IPS DF 6.9 (cell line): ENCODE data around the gene PPP2R5D.
A peak's percentile ranks its signal among the peaks of the same experiment; 100 is the strongest.
"Not testable (repeated sequence)": the region's sequence is repeated elsewhere in the genome, so short reads cannot be mapped to it uniquely, and the experiment has no call there.

ENCODE experiments used
- DNase-seq: peaks from one replicate; pipeline ENCODE4 v3.0.0-alpha.2; 2013; ENCODE audit warnings: low read depth, low spot score
- H3K27ac ChIP-seq: one replicate; pipeline ENCODE4 v1.5.1; 2013; ENCODE audit warnings: low read length, control low read depth
- H3K27me3 ChIP-seq: 2 replicates; pipeline ENCODE4 v1.6.1; 2013; ENCODE audit warnings: mild to moderate bottlenecking, low read length; ENCODE audit not compliant: control insufficient read depth, insufficient read depth
- H3K36me3 ChIP-seq: 2 replicates; pipeline ENCODE4 v1.6.1; 2013; ENCODE audit warnings: low read length; ENCODE audit not compliant: control insufficient read depth, insufficient read depth
- H3K4me1 ChIP-seq: 2 replicates; pipeline ENCODE4 v1.6.1; 2013; ENCODE audit warnings: low read length; ENCODE audit not compliant: control insufficient read depth, insufficient read depth
- H3K4me3 ChIP-seq: 2 replicates; pipeline ENCODE4 v1.5.1; 2013; ENCODE audit warnings: mild to moderate bottlenecking, low read length
- H3K9me3 ChIP-seq: 2 replicates; pipeline ENCODE4 v1.6.1; 2013; ENCODE audit warnings: low read length, inconsistent platforms; ENCODE audit not compliant: control insufficient read depth, insufficient read depth
- WGBS: extraction: QIAGEN DNeasy Blood & Tissue Kit; methylation state at CpG from one replicate; pipeline ENCODE4 v1.1.7; 2013; ENCODE audit warnings: mixed read lengths, missing lambda C conversion rate; ENCODE audit not compliant: insufficient read length, insufficient coverage; 5-methylcytosine and 5-hydroxymethylcytosine counted together

The PPP2R5D gene

GRCh38 chr6:43040542-43041257, 56.3 kb downstream of the PPP2R5D start:
- Histone ChIP-seq H3K36me3 (peaks cover 18% of the 10 kb centered on the region), H3K4me1 (no peaks in the 10 kb centered on the region), H3K27me3 (no peaks in the 10 kb centered on the region), H3K27ac (no peak overlapping the region), H3K4me3 (no peak overlapping the region; the same call in 1 of the 2 replicates), H3K9me3 (no peaks in the 10 kb centered on the region)
- no peak for DNase-seq
- no CpG with 5 or more reads among the region's 18 CpGs for WGBS

DNA sequence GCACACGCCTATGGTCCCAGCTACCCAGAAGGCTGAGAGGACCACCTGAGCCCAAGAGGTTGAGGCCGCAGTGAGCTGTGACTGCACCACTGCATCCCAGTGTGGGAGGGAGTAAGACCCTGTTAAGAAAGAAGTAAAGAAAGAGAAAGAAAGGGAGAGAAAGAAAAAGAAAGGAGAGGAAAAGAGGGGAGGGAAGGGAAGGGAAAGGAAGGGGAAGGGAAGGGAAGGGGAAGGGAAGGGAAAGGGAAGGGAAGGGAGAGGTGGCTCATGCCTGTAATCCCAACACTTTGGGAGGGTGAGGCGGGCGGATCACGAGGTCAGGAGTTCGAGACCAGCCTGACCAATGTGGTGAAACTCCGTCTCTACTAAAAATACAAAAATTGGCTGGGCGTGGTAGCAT, 57.1 kb downstream of the PPP2R5D start:
- not testable (repeated sequence) for DNase-seq, H3K4me1 ChIP-seq, H3K27ac ChIP-seq, H3K9me3 ChIP-seq, H3K4me3 ChIP-seq, H3K27me3 ChIP-seq
- no CpG with 5 or more reads among the region's 8 CpGs for WGBS
- H3K36me3 ChIP-seq: peaks cover 21% of the 10 kb centered on the region

- H3K4me3 ChIP-seq: no peak overlapping the region
- H3K9me3 ChIP-seq: no peaks in the 10 kb centered on the region
- no peak overlapping the region for H3K27ac ChIP-seq
- H3K36me3 ChIP-seq: peaks cover 16% of the 10 kb centered on the region
- DNase-seq: no peak
- no peaks in the 10 kb centered on the region for H3K27me3 ChIP-seq
- H3K4me1 ChIP-seq: no peaks in the 10 kb centered on the region
- no CpG with 5 or more reads among the region's 9 CpGs for WGBS
Measured at GRCh38 chr6:43043310-43043709, 58.9 kb downstream of the PPP2R5D start.

DNA sequence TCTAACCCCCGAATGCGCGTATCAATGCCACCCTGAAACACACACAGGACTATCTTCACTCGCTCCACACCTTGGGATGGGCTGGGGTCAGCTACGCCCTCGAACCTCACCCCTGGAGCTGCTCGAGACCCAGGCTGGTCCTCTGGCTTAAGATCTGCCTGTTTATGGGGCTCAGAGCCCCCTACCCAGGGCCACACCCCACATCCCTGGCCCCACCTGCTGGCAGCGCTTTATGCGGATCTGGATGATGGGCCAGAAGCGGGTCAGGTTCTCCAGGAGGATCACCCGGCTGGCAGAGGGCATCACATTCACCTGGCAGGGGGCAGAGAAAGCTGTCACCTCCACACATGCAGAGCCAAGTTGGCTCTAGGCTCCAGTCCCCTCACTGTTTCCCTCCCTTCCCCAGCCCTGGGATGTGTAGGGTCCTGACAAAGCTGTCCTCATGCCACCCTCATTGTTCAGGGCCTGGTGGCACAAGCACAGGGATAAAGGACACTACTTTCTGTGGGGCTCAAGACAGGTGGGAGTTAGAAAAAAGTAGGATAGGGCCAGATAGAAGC, 61.1 kb downstream of the PPP2R5D start:
- no peak overlapping the region for H3K4me3 ChIP-seq
- peaks cover 14% of the 10 kb centered on the region for H3K36me3 ChIP-seq
- WGBS: no CpG with 5 or more reads among the region's 11 CpGs
- H3K27me3 ChIP-seq: no peaks in the 10 kb centered on the region
- no peak overlapping the region for H3K27ac ChIP-seq
- DNase-seq: no peak
- H3K4me1 ChIP-seq: no peaks in the 10 kb centered on the region
- no peaks in the 10 kb centered on the region for H3K9me3 ChIP-seq

DNA sequence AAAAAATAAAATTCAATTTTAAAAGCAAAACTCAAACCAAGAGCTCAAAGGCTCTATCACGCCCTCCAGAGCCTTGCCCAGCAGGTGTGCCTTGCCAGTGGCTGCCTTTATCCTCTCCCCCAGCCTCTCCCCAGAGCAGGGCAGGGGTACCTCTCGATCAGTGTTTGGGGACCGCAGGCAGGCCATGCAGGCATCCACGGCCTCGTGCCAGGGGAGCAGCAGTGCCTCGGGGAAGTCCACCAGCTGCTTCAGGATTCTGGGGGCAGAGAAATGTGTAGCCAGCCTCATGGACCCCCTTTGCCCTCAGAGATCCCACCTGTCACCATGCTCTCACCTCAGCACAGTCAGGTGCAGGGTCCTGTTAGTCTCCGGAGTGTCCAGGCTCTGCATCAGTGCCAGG, 63.6 kb downstream of the PPP2R5D start:
- no CpG with 5 or more reads among the region's 7 CpGs for WGBS
- H3K4me1 ChIP-seq: 0 out of 2 replicates have a peak, but pooled peaks cover 1% of the 10 kb centered on the region
- H3K27ac ChIP-seq: no peak overlapping the region
- H3K9me3 ChIP-seq: no peaks in the 10 kb centered on the region
- H3K36me3 ChIP-seq: peaks cover 15% of the 10 kb centered on the region
- no peak for DNase-seq
- no peaks in the 10 kb centered on the region for H3K27me3 ChIP-seq
- no peak overlapping the region for H3K4me3 ChIP-seq

DNA sequence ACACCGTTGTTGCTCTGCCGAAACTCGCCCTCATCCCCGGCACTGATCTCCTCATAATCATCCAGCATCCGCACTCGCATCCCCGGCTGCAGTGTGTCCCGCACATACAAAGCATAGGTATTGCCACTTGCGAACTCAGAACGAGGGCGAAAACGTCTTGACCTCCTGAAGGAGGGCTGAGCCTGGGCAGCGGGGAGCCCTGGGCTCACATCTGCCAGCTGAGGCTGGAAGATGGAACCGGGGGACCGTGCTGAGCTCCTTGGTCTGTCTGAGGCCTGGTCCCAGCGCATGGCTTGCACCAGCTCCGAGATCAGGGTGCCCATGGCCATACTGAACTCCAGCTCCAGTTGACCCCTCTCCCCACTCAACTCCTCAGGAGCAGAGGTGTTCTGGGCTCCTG, 66.6 kb downstream of the PPP2R5D start:
- H3K9me3 ChIP-seq: no peaks in the 10 kb centered on the region
- H3K4me3 ChIP-seq: no peak overlapping the region
- DNase-seq: no peak
- 0 out of 2 replicates have a peak, but pooled peaks cover 1% of the 10 kb centered on the region for H3K4me1 ChIP-seq
- peaks cover 11% of the 10 kb centered on the region for H3K36me3 ChIP-seq
- H3K27ac ChIP-seq: no peak overlapping the region
- WGBS: no CpG with 5 or more reads among the region's 17 CpGs
- H3K27me3 ChIP-seq: no peaks in the 10 kb centered on the region

DNA sequence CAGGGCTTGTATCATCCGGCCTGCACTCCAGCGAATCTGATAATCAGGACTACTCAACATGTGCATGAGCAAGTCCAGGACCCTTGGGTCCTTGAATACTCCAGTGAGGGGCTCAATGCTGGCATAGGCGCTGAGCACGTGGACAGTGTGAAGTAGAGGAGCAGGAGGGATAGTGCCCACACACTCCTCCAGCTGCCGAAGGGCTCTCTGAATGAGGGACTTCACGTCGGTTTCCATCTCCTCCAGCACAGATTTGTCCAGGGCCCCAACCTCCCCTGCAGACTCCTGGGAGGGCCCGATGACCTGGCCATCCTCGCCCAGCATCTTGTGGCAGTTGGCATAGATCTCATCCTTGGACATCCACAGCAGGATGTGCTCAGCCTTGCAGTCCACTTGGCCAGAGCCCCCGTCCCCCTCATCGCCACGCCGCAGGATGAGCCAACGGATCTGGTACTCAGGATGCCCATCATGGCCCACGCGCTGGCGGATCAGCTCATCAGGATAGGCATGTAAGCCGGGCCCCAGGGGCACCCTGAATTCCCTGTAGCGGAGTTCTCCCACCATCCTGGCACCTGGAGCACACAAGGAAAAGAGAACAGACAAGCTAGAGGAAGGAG, 68.0 kb downstream of the PPP2R5D start:
- no peak overlapping the region for H3K4me3 ChIP-seq
- DNase-seq: no peak
- 0 out of 2 replicates have a peak, but pooled peaks cover 1% of the 10 kb centered on the region for H3K4me1 ChIP-seq
- no CpG with 5 or more reads among the region's 19 CpGs for WGBS
- no peaks in the 10 kb centered on the region for H3K27me3 ChIP-seq
- H3K27ac ChIP-seq: no peak overlapping the region
- H3K36me3 ChIP-seq: peaks cover 12% of the 10 kb centered on the region
- H3K9me3 ChIP-seq: no peaks in the 10 kb centered on the region

GRCh38 chr6:43052842-43053544, 68.6 kb downstream of the PPP2R5D start:
- H3K36me3 ChIP-seq: peaks cover 12% of the 10 kb centered on the region
- peak overlapping the region; percentile 53; the same call in 1 of the 2 replicates for H3K4me3 ChIP-seq
- DNase-seq: no peak
- WGBS: no CpG with 5 or more reads among the region's 22 CpGs
- no peak overlapping the region for H3K27ac ChIP-seq
- H3K4me1 ChIP-seq: 0 out of 2 replicates have a peak, but pooled peaks cover 1% of the 10 kb centered on the region
- no peaks in the 10 kb centered on the region for H3K27me3 ChIP-seq
- H3K9me3 ChIP-seq: no peaks in the 10 kb centered on the region

DNA sequence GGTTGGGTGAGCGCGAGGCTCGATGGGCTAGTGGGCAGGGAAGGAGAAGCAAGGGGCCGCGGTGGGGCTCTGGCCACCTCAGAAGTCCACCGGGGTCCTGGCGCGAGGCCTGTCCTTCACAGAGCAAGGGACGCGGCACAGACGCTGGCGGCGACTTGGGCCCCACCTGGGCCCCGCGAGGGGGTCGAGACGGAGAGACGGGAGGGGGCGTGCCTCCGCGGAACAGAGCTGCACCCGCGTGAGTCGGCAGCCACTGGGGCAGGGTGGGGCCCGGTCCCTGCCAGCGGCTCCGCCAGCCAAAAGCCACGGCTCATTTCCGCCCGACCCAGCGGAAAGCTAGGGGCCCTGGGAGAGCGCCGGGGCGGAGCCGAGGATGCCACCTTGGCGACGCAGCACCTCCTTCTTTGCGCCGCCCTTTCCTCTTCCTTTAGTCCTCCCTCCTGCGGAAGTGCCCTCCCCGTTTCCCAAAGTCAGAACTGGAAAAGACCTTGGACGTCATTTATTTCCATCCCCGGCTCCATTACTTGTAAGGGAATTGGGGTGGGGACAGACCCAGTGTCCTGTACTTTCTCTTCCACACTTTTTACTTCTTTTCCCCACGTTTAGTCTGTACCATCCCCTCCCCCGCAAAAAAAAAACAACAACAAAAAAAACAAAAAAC, 69.3 kb downstream of the PPP2R5D start, which contains the start of gene CUL7:
TSS of gene CUL7 (minus strand) at position 307 of the 661 bp plus-strand sequence. CDS start 1,063 bp downstream, outside the sequence.
- Histone ChIP-seq H3K4me1 (0 out of 2 replicates have a peak, but pooled peaks cover 1% of the 10 kb centered on the region), H3K27me3 (no peaks in the 10 kb centered on the region), H3K4me3 (peak within 1 kb of the TSS; percentile 53; the same call in 1 of the 2 replicates), H3K36me3 (peaks cover 12% of the 10 kb centered on the region), H3K27ac (no peak within 1 kb of the TSS), H3K9me3 (no peaks in the 10 kb centered on the region)
- peak; percentile 66 for DNase-seq
- WGBS: 100% methylated on average over 1 of the region's 45 CpGs
